ENCODE results near the gene CCDC188.

Gene CCDC188

DNA sequence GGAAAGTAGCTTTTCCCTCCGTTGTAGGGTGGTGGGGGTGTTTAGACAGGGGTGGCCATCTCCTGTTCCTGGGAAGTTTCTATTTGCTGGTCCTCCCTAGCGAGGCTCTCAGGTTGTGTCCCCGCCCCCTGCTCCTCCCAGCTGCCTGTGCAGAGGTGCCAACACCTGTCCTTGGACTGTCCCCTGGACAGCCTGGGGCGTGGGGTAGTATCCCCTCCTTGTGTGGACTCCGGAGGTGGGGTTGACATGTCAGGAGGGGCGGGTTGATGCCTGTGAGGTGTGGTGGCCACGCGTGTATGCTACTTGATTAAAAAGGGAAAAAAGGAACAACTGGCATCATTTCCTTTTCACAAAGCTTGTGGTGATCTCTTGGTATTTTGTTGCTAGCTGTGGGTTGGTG is 49.2 kb downstream of the CCDC188 start:
- DNase-seq: no peak

- DNase-seq: no peak
Measured at GRCh38 chr22:20099099-20099711, 51.6 kb downstream of the CCDC188 start.

All from NK-92 treated with Interleukin-12 subunit alpha and Interleukin-12 subunit beta, amount 100 ng/mL, for 24 hours (cell line).